GM18526 (cell line): ENCODE measurements around the gene FTCD.

Experiments
- POLR2A ChIP-seq: IDR thresholded peaks from 3 replicates; pipeline ENCODE4 v1.6.1; 2011; ENCODE audit not compliant: insufficient read length; ENCODE audit errors: extremely low read depth

Gene FTCD

DNA sequence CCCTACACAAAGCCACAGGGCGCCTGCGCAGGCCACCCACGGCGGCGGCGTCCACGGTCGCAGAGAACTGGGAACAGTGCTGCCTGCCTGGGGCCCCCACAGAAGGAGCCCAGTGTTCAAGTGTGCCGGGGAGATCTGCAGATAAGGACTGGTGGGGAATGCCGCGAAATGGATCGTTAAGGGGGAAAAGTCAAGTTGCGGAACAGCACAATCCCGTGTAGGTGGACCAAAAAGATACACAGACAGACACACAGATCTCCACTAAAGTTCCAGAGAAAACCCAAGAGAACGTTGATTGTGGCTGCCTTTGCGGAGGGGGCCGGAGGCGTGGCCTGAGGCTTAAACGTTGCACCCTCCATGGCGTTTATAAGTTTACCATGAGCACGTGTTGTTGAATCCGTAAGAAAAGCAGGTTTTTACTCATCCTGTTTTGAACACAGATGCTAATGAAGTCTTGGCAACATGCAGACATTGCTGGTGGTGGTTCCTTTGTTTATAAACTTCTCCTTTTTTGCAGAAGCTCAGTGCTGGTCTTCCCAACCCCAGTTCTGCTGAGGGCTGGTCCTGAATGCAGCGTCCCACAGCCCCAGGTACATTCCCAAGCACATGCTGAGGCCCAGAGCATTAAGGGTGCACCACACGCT lies 24.8 kb upstream of the FTCD start:
- TF ChIP-seq POLR2A, result no peak

DNA sequence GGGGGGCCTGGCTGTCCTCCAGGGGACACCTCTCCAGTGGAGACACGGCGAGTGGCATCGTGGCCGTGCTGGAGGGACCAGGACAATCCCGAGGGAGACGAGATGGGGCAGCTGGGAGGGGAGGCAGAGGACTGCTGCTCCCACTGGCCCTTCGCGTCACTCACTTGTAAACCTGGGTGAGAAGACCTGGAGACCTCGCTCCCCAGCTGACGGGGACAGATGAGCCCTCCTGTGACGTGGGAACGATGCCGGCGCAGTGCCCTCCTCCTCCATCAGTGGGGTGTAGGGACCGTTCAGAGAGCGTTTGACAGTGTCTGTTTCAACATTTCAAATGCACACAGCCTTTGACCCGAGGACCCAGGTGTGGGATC lies 24.3 kb upstream of the FTCD start:
- TF ChIP-seq POLR2A, result no peak

DNA sequence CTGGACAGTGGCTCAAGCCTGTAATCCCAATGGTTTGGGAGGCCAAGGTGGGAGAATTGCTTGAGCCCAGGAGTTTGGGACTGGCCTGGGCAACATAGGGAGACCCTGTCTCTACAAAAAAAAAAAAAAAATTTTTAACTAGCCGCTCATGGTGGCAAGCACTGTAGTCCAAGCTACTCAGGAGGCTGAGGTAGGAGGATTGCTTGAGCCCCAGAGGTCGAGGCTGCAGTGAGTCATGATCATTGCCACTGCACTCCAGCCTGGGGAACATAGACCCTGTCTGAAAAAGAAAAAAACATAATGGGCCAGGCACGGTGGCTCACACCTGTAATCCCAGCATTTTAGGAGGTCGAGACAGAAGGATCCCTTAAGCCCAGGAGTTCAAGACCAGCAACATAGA lies 23.6 kb upstream of the FTCD start:
- no peak for TF ChIP-seq POLR2A

DNA sequence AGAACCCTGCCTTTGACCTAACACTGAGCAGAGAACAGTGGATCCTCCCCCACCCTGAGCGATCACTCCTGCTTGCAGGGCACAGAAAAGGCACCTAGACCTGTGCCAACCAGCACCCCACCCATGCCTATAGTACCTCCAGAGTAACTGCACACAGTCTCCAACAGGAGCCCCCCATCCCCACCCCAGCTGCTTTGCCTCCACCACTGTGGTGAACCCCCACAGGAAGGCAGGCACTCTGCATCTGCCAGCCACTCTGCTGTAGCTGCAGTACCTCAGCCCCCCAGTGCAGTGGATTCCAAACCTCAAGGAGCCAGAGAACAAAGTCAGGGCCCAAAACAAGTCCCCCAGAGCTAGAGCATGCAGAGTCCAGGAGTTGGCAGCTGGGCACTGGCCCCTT lies 18.2 kb upstream of the FTCD start:
- no peak for TF ChIP-seq POLR2A

DNA sequence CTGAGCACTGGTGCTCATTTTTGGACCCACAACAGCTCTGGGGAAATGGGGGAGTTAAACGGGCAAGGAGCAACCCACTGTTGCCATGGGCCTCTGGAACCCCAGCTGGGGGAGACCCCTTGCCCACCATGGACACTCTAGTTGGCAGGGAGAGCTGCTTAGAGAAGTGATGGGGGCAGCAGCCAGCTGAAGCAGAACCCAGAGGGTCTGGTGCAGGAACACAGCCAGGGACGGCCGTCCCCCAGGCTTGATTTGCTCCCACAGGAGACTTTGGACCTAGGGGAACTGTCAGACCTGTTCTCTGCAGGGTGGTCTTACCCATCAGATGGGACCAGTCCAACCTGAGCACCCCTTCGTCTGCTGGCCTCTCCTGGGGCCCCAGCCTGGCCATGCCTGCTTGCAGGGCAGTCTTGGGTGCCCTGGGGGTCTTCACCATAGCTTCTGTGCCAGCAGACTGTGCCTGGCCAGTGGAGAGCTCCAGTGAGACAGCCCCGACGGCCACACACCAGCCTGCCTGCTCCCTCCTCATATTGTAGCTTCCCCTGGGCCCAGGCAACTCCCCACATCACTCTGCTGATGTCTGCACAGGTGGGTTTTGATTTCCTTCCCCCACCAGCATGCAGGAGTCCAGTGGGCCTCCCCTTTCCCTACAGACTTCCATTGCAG lies 17.6 kb upstream of the FTCD start:
- no peak for TF ChIP-seq POLR2A

DNA sequence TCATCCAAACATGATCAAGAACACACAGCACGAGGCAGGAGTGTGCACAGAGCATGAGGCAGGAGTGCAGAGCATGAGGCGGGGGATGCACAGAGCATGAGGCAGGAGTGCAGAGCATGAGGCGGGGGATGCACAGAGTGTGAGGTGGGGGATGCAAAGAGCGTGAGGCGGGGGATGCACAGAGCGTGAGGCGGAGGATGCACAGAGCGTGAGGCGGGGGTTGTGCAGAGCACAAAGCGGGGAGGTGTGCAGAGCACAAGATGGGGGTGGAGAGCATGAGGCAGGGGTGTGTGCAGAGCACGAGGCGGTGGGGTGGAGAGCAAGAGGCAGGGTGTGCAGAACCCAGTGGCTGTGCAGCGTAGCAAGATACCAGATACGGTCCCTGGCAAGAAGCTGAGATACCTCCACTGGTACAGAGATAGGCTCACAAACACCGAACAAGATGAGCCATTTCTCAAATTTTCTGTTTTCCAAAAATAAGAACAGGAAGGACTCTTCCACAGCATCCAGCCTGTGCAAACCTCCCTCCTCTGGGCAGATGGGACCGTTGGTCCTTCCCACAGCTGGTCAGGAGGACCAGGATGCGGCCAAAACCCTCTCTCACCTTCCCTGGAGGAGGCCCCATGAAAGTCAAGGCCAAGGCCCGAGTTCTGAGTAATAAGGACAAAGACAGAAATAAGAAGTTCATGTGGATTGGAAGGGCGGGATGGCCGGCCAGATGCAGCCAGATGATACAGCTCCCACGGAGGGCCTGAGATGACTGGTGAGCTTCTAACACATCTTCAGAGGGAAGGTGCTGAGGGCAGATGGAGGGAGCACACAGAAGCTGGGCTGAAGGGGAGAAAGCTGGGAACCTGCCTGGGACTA lies 16.9 kb upstream of the FTCD start:
- TF ChIP-seq POLR2A, result no peak

DNA sequence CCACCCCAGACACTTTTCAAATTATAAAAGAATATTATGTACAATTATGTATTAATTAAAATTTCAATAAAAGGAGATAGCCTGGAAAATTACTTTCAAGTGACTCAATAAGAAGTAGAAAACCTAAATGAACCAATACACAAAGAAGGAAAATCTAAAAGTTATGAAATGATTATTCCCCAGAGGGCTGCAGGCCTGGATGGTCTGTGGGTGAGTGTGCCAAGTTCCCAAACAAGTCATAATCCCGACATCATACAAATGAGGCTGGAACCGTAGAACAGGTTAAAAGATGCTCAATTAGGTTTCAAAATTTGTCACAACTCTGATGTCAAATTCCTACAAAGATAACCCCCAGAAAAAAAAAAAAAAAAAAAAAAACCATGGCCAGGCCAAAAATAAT lies 16.2 kb upstream of the FTCD start:
- TF ChIP-seq POLR2A, result no peak

DNA sequence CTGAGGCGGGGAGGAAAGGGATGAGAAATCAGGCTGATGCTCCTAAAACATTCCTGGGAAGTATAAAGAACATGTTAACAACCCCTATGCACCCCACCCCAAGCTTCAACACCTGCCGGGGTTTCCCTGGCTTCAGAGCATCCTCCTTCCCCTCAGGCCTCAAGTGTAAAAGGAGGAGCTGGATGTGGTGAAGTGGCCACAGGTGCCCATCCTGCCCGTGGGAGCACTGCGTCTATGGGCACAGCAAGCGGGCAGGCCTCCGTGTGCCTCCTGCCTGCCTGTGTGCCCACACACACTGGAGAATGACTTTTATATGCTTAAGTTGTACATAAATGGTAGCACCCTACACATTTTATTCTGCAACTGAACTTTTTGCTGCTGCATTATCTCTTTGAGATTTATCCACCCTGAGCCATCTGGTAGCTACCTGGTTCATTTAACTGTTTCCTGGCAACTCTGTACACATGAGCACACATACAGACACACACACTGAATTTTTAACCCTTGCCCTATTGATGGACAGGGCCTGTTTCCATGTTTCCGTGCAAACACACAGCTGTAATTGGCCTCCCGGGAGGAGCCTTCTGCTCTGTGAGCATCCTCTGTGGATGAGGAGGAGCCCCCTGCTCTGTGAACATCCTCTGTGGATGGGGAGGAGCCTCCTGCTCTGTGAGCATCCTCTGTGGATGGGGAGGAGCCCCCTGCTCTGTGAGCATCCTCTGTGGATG lies 13.4 kb upstream of the FTCD start:
- no peak for TF ChIP-seq POLR2A

DNA sequence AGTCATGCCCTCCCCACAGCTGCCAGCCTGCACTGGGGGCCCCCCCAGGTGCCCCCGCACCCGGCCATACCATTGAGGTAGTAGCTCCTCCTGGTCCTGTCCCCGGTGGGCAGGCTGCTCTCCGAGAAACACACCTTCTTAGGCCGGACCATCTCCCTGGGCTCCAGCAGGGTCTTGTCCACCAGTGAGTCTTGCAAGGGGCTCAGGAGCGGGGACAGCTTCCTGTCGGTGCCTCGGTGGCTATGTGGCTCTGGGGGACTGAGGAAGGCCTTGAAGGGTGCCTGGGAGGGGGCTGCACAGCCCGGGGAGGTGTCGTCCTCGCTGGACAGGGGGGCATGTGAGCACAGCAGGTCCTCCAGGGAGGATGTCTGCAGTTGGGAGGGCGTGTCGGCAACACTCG lies 12.9 kb upstream of the FTCD start:
- TF ChIP-seq POLR2A, result no peak

DNA sequence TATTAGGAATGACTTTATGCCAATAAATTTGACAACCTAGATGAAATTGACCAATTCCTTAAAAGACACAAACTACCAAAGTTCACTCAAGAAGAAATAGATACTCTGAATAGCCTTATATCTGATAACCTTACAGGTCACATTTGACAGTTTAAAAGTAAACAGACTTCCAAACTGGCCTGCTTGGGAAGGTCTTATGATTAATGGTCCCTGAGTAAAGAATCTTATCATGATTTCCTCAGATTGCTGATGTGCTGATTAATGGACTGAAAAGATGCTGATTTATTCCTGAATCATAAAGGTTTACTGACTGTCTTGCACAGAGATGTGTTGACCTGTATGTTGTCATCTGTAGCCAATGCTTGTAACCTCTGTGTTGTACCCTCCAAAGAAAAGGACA lies 9.7 kb upstream of the FTCD start:
- no peak for TF ChIP-seq POLR2A

DNA sequence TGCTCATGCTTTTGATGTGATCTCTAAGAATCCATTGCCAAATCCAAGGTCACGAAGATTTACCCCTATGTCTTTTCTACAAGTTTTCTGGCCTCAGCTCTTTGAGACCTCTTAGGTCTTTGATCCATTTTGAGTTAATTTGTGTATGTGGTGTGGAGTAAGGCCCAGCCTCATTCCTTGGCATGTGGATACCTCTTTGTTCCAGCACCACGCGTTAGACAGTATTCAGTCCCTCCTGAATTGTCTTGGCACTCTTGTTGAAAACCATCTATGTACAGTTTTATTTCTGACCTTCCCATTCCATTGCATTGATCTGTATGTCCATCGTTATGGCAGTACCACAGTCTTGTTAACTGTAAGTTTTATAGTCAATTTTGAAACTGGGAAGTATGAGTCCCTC lies 8.0 kb upstream of the FTCD start:
- no peak for TF ChIP-seq POLR2A

DNA sequence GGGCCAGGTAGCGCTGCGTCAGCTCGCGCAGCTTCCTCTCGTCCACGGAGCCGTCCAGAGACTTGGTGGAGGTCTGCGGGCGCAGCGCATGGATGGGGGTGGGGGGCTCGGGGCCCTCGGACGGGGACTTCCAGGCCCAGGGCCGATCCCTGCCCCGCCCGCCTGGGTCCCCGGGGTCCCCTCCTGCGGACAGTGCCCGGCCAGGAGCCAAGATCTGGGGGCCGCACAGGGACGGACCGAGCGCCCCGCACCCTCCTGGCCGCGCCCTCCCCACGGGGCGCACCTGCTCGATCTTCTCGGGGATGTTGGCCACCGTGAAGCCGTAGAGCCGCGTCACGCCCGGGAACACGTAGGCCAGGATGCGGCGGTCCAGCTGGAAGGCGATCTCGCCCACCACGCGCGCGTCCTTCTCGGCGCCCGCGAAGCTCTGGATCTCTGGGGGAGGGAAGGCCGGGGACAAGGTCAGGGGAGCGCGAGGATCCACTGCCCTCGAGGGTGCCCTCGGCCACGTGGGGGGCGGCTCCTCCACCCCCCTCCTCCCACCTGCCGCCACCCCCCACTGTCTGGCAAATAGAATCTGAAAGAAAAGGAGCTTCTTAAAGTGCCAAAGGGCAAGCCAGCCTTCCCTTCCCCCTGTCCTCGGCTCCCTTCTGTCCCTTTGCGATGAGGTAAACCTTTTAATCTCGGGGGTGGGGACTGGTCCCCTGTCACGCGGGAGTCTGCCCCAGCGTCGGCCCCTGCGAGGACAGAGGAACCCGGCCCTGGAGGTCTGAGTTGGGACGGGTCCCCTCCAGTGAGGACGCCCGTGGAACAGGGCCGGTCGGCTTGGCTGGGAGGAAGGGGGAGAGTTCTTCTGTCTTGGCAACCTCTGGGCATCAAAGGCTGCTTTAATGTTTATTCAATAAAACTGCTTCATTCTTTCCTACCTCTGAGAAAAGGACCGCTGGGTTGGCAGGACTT lies 6.5 kb upstream of the FTCD start:
- TF ChIP-seq POLR2A, result no peak

DNA sequence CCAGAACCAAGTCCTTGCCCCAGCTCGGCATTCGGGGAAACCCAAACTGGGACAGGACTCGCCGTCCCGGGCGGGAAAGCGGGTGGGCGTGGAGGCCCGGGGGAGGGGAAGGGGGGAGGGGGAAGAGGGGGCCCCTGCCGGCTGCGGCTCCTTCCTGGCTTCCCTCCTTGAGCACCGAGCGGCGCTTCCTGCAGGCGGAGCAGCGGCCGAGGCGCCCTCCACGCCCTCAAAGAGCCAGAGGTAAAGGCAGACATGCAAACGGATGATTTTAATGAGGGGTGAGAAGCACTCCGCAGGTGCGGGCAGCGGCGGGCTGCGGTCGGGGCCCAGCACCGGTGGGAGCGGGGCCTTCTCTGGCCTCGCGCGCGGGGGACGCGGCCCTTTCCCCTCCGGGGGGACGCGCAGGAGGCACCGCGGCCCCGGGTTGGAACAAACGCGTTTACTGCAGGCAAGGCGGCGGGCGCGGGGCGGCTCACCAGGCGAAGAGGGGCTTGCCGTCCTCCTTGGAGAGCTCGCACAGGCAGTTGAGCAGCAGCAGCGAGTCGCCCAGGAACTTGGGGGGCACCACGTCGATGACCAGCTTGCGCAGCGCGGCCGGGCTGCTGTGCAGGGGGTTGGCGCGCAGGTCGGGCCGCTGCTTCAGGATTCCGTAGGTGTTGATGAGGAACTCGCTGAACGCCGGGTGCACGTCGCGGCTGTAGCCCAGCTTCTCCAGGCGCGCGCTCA lies 5.7 kb upstream of the FTCD start:
- no peak for TF ChIP-seq POLR2A

DNA sequence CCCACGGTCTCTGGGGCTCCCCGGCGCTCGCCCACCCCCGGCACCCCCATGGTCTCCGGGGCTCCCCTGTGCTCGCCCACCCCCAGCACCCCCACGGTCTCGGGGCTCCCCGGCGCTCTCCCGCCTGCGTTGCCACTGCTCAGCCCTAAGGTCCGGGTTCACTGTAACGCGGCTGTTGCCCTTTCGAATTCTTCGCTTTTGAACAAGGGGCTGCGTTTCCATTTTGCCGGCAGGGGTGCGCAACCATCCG lies 5.2 kb upstream of the FTCD start:
- TF ChIP-seq POLR2A, result no peak

DNA sequence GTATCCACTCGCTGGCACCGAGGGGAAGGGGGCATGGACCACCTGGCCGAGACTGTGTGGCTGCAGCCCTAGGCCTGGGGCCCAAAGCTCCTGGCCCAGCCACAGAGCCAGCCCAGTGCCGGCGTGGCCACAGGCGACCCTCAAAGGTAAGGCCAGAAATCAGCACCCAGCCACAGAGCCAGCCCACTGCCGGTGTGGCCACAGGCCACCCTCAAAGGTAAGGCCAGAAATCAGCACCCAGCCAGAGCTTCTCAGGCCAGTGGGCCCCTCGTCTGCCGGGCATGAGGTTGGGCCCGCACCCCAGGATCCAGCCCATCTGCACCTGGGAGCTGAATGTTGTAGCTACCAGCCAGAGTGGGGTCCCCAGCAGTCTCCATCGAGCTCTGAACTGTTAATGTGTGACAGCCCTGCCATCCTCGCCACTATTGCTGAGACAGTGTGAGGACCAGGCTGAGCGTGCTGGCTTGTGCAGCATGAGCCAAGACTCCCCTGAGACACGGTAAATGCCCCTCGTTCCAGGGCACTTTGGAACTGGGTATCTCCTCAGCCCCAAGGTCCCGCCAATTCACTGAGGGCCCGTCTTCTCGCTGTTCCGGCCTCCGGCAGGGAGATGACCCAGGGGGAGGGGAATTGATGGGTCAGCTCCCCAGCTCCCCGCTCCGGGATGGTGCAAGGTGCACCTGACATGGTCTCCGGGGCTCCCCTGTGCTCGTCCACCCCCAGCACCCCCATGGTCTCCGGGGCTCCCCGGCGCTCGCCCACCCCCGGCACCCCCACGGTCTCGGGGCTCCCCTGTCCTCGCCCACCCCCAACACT lies 4.7 kb upstream of the FTCD start:
- TF ChIP-seq POLR2A, result no peak
